Measurements from ENCODE around the gene S100A12. TPM values are rescaled to one million over a fixed set of nuclear protein-coding genes. Genes with fewer than 3 reads are reported as not detected.

S100A12 gene
- polyA plus RNA-seq, 1 of the 3 experiments (the other 2 are of a cell fraction) = not detected

GRCh38 chr1:153360190-153360589 lies 15.2 kb downstream of the S100A12 start:
- Histone ChIP-seq H3K9me3 (no peaks in the 10 kb centered on the region), H3F3A (replicated peaks; ENCODE audit: insufficient read depth) (no peaks in the 10 kb centered on the region), H3K9me2 (no peaks in the 10 kb centered on the region), H2AFZ (ENCODE audit: low read depth) (no peak overlapping the region), H3K9ac (no peak overlapping the region), H3K27me3 (ENCODE audit: insufficient read depth) (peaks cover 54% of the 10 kb centered on the region), H4K20me1 (ENCODE audit: insufficient read depth) (no peaks in the 10 kb centered on the region), H3K79me2 (ENCODE audit: insufficient read depth) (no peaks in the 10 kb centered on the region), H3K4me1 (ENCODE audit: control insufficient read depth in 1 of 2, insufficient read depth in 2 of 2, low read depth in 1 of 2, low read length in 1 of 2) (no peaks in the 10 kb centered on the region), H3K36me3 (replicated peaks in 1 of 2; ENCODE audit: control insufficient read depth in 1 of 2, insufficient read depth in 2 of 2, low read length in 1 of 2) (no peaks in the 10 kb centered on the region), H3K27ac (ENCODE audit: low read depth in 2 of 2, low read length in 1 of 2) (no peak overlapping the region), H3K4me3 (ENCODE audit: low read depth in 2 of 2, low read length in 1 of 2) (no peak overlapping the region), H3K4me2 (no peak overlapping the region)
- ChIA-PET CTCF (interaction anchor here (1.3 kb wide), 1 partner anchor 135 kb away, joined by 4 read pairs; no protein-coding TSS in a partner anchor), POLR2A (no interaction called here)
- no peak for DNase-seq
- 52% methylated on average over 2 of the region's 2 CpGs for WGBS (ENCODE audit: low lambda C conversion rate)
- TF ChIP-seq JUND (IDR thresholded peaks at IDR 0.05) = no peak
- TF ChIP-seq CHD2 (IDR thresholded peaks at IDR 0.05; ENCODE audit: low read length, partially characterized antibody) = no peak
- no peak for TF ChIP-seq MEF2A (IDR thresholded peaks at IDR 0.05; ENCODE audit: borderline replicate concordance, low read depth)
- TF ChIP-seq TEAD4 (IDR thresholded peaks at IDR 0.05; ENCODE audit: borderline replicate concordance, insufficient read depth) = no peak
- TF ChIP-seq ZBTB33 (IDR thresholded peaks at IDR 0.05; ENCODE audit: borderline replicate concordance, low read depth) = no peak
- TF ChIP-seq PBX3 (IDR thresholded peaks at IDR 0.05) = no peak
- TF ChIP-seq USF2 (IDR thresholded peaks at IDR 0.05; ENCODE audit: borderline replicate concordance, low read depth, low read length) = no peak

GRCh38 chr1:153359241-153359640 lies 16.2 kb downstream of the S100A12 start:
- POLR2A ChIA-PET = no interaction called here
- CTCF ChIA-PET = interaction anchor here (11.7 kb wide), 1 partner anchor 129 kb away, joined by 336 read pairs; no protein-coding TSS in a partner anchor
- 14% methylated on average over 2 of the region's 6 CpGs for WGBS (ENCODE audit: low lambda C conversion rate)

More at GRCh38 chr1:153359241-153359640, 16.2 kb downstream of the S100A12 start:
- H3F3A ChIP-seq (replicated peaks; ENCODE audit: insufficient read depth) = no peaks in the 10 kb centered on the region
- H3K4me1 ChIP-seq (ENCODE audit: control insufficient read depth in 1 of 2, insufficient read depth in 2 of 2, low read depth in 1 of 2, low read length in 1 of 2) = no peaks in the 10 kb centered on the region
- no peak overlapping the region for H3K4me3 ChIP-seq (ENCODE audit: low read depth in 2 of 2, low read length in 1 of 2)
- no peaks in the 10 kb centered on the region for H4K20me1 ChIP-seq (ENCODE audit: insufficient read depth)
- H3K27ac ChIP-seq (ENCODE audit: low read depth in 2 of 2, low read length in 1 of 2) = no peak overlapping the region
- TF ChIP-seq CTCF (IDR thresholded peaks at IDR 0.05) = no peak
- TF ChIP-seq IRF3 (IDR thresholded peaks at IDR 0.05; ENCODE audit: low read depth, low read length) = no peak
- no peak for TF ChIP-seq FOSL2 (IDR thresholded peaks at IDR 0.05; ENCODE audit: borderline replicate concordance, low read depth)
- no peaks in the 10 kb centered on the region for H3K36me3 ChIP-seq (replicated peaks in 1 of 2; ENCODE audit: control insufficient read depth in 1 of 2, insufficient read depth in 2 of 2, low read length in 1 of 2)
- no peaks in the 10 kb centered on the region for H3K9me2 ChIP-seq
- no peak overlapping the region for H3K9ac ChIP-seq
- H3K27me3 ChIP-seq (ENCODE audit: insufficient read depth) = peaks cover 53% of the 10 kb centered on the region
- H3K4me2 ChIP-seq = no peak overlapping the region
- no peak overlapping the region for H2AFZ ChIP-seq (ENCODE audit: low read depth)
- DNase-seq = no peak
- H3K9me3 ChIP-seq = no peaks in the 10 kb centered on the region
- no peaks in the 10 kb centered on the region for H3K79me2 ChIP-seq (ENCODE audit: insufficient read depth)

Data from SK-N-SH (cell line).